GM12878 (cell line): Measurements from ENCODE around the gene DPP4. TPM values are rescaled to one million over a fixed set of nuclear protein-coding genes. Genes with fewer than 3 reads are reported as not detected.

Source experiments
- ATAC-seq: fragments of 200-7000 bp; cut with Tn5 transposase; 3 replicates; pipeline ENCODE4 v1.9.1; 2020; ENCODE audit warnings: mild to moderate bottlenecking, moderate library complexity
- Bru-seq: library from RNA; stranded (reverse); fragments of 400-500 nt; gene quantifications from one replicate; lab custom pipeline; 2021; lab: Mats Ljungman, UMichigan
- BruChase-seq, 2 experiments: library from RNA; stranded (reverse); fragments of 400-500 nt; gene quantifications; one replicate each; lab custom pipeline; 2021; lab: Mats Ljungman, UMichigan
- BruUV-seq: library from RNA; stranded (reverse); fragments of 400-500 nt; replicated peaks from 2 replicates; lab custom pipeline; 2021; lab: Mats Ljungman, UMichigan
- CTCF ChIA-PET: fragments of 300-600 bp; sonication (Branson Sonifier 250); formaldehyde crosslinking; extraction: SDS; loops from one replicate; lab custom pipeline; 2021; ENCODE audit warnings: inconsistent platforms; lab: Yijun Ruan, JAX
- POLR2A ChIA-PET: fragments of 350-600 bp; formaldehyde crosslinking; extraction: SDS; loops from one replicate; lab custom pipeline; 2021; ENCODE audit warnings: inconsistent platforms; lab: Charles Lee
- RAD21 ChIA-PET: fragments of 300-600 bp; sonication (Branson Sonifier 250); formaldehyde crosslinking; loops from one replicate; lab custom pipeline; 2023; ENCODE audit warnings: antibody characterized with exemption; ENCODE audit not compliant: unreplicated experiment; lab: Charles Lee
- SMC1A ChIA-PET: fragments of 300-600 bp; sonication (Branson Sonifier 250); formaldehyde crosslinking; loops from one replicate; lab custom pipeline; 2023; ENCODE audit not compliant: unreplicated experiment, uncharacterized antibody; lab: Charles Lee
- DNase-seq: peaks from one replicate; pipeline ENCODE4 v3.0.0-alpha.2; 2011; ENCODE audit warnings: low read depth, low spot score
- FAIRE-seq: peaks from 3 replicates; lab custom pipeline; 2011; peaks lifted over from hg19 to GRCh38; lab: Jason Lieb, UNC
- H2AFZ ChIP-seq: 2 replicates; pipeline ENCODE4 v1.6.0; 2011; ENCODE audit warnings: low read depth, low read length, control low read depth; ENCODE audit not compliant: control insufficient read depth
- H3K27ac ChIP-seq: 2 replicates; pipeline ENCODE4 v1.5.1; 2011; ENCODE audit warnings: control low read depth; ENCODE audit not compliant: control insufficient read depth, insufficient read depth
- H3K27me3 ChIP-seq, 2 experiments: replicated peaks in 1 of 2; 2 replicates each; pipeline versions ENCODE4 v1.6.0 to v1.6.1; 2011; ENCODE audit warnings: low read length in 1 of 2; ENCODE audit not compliant: control insufficient read depth in 2 of 2, insufficient read depth in 2 of 2
- H3K36me3 ChIP-seq, 2 experiments: 2 replicates each; pipeline ENCODE4 v1.5.1; 2011; ENCODE audit warnings: low read length in 1 of 2; ENCODE audit not compliant: control insufficient read depth in 2 of 2, insufficient read depth in 2 of 2
- H3K4me1 ChIP-seq: 2 replicates; pipeline ENCODE4 v1.6.1; 2011; ENCODE audit warnings: mild to moderate bottlenecking, low read length, moderate library complexity, mixed read lengths; ENCODE audit not compliant: control insufficient read depth, insufficient read depth
- H3K4me2 ChIP-seq: 2 replicates; pipeline ENCODE4 v1.6.0; 2011; ENCODE audit warnings: control low read depth; ENCODE audit not compliant: control insufficient read depth, insufficient read depth
- H3K4me3 ChIP-seq: fragments of 200-600 bp; sonication (generic); 2 replicates; pipeline ENCODE4 v1.5.1; 2016
- H3K79me2 ChIP-seq: 2 replicates; pipeline ENCODE4 v1.6.0; 2011; ENCODE audit warnings: low read length; ENCODE audit not compliant: control insufficient read depth, insufficient read depth
- H3K9ac ChIP-seq: 2 replicates; pipeline ENCODE4 v1.8.0; 2011; ENCODE audit warnings: low read length, control low read depth, mixed read lengths; ENCODE audit not compliant: control insufficient read depth, insufficient read depth
- H3K9me3 ChIP-seq: replicated peaks from 3 replicates; pipeline ENCODE4 v1.5.1; 2011; ENCODE audit warnings: mild to moderate bottlenecking, low read length; ENCODE audit not compliant: control insufficient read depth, insufficient read depth
- H4K20me1 ChIP-seq: 2 replicates; pipeline ENCODE4 v1.6.0; 2011; ENCODE audit not compliant: control insufficient read depth, insufficient read depth
- CHD4 ChIP-seq: fragments of 200-600 bp; sonication (generic); IDR thresholded peaks from 2 replicates; pipeline ENCODE4 v1.6.1; 2016; ENCODE audit warnings: mild to moderate bottlenecking
- ESRRA ChIP-seq: IDR thresholded peaks from 2 replicates; pipeline ENCODE4 v1.6.1; 2012; ENCODE audit warnings: mild to moderate bottlenecking, low read length, improper control_type of control experiment
- GABPA ChIP-seq: IDR thresholded peaks from 2 replicates; pipeline ENCODE4 v1.6.1; 2014; ENCODE audit warnings: antibody characterized with exemption, low read depth, mild to moderate bottlenecking, inconsistent platforms
- MYB ChIP-seq: fragments of 150-350 bp; IDR thresholded peaks from 2 replicates; pipeline ENCODE4 v1.6.1; 2014; ENCODE audit warnings: mild to moderate bottlenecking, low read depth, low read length, borderline replicate concordance
- MYC ChIP-seq: IDR thresholded peaks from 2 replicates; pipeline ENCODE4 v1.6.1; 2011; ENCODE audit warnings: mild to moderate bottlenecking, low read length, moderate library complexity, inconsistent platforms; ENCODE audit not compliant: insufficient read depth, insufficient replicate concordance, insufficient read length, severe bottlenecking
- NFYA ChIP-seq: IDR thresholded peaks from 2 replicates; pipeline ENCODE4 v1.6.1; 2011; ENCODE audit warnings: low read depth, mild to moderate bottlenecking, low read length, improper control_type of control experiment, borderline replicate concordance
- PAX5 ChIP-seq: IDR thresholded peaks from 2 replicates; pipeline ENCODE4 v1.6.1; 2011; ENCODE audit warnings: low read depth, low read length, borderline replicate concordance
- POLR2A ChIP-seq: IDR thresholded peaks from 2 replicates; pipeline ENCODE4 v1.6.1; 2011; ENCODE audit warnings: low read depth, mild to moderate bottlenecking, low read length
- RELB ChIP-seq: fragments of 450-650 bp; IDR thresholded peaks from 2 replicates; pipeline ENCODE4 v1.6.1; 2017; ENCODE audit warnings: low read depth, mild to moderate bottlenecking, moderate library complexity
- ZBTB33 ChIP-seq: fragments of 450-650 bp; IDR thresholded peaks from 2 replicates; pipeline ENCODE4 v1.6.1; 2017; ENCODE audit warnings: mild to moderate bottlenecking
- ZZZ3 ChIP-seq: IDR thresholded peaks from 2 replicates; pipeline ENCODE4 v1.6.1; 2011; ENCODE audit warnings: low read depth; ENCODE audit not compliant: control insufficient read depth, insufficient read length
- WGBS: methylation state at CpG from one replicate; pipeline ENCODE4 v1.1.6; 2016; ENCODE audit warnings: low lambda C conversion rate; ENCODE audit not compliant: insufficient replicate concordance, insufficient coverage; ENCODE audit errors: missing lambda C conversion rate; 5-methylcytosine and 5-hydroxymethylcytosine counted together
- in situ Hi-C: fragments of 300-500 bp; cut with MboI; formaldehyde crosslinking; loops from 9 replicates; pipeline ENCODE4 v1.14.3; 2018; ENCODE audit warnings: mixed read lengths
- intact Hi-C: fragments of 100-400 bp; cut with micrococcal nuclease; formaldehyde crosslinking; loops from one replicate; pipeline ENCODE4 v1.14.2; 2022; ENCODE audit not compliant: unreplicated experiment
- long read RNA-seq, 2 experiments: library from polyadenylated mRNA; unstranded; transcript quantifications; one replicate each; pipeline ENCODE4 v2.0.0, GENCODE V29; 2019 to 2020
- polyA minus RNA-seq, 3 experiments: library from RNA; depleted of rRNA, polyadenylated mRNA; stranded (reverse); fragments of >200 nt; gene quantifications; 2 replicates each; pipeline ENCODE4 v1.2.3, GENCODE V29; 2011
- polyA plus RNA-seq, 11 experiments: library from polyadenylated mRNA; depleted of rRNA in 4 of 11; unstranded in 6 of 11; stranded (reverse) in 5 of 11; fragments of >200 nt; fragmentation: Nextera tagmentation in 4 of 11; fragmentation: Illumina TruSeq in 1 of 11; extraction: Ambion mirVana in 4 of 11; extraction: Trizol in 1 of 11; gene quantifications; 1 replicate in 1 of 11; 2 replicates in 10 of 11; pipeline versions ENCODE4 v1.2.1 to v1.2.3, GENCODE V29; 2011 to 2016; ENCODE audit warnings: inconsistent platforms in 2 of 11, missing spikeins in 2 of 11, low read depth in 1 of 11
- total RNA-seq, 4 experiments: library from RNA; depleted of rRNA in 3 of 4; stranded (reverse); fragments of >200 nt in 3 of 4; fragmentation: Illumina TruSeq in 1 of 4; extraction: Trizol in 1 of 4; gene quantifications; 2 replicates each; pipeline versions ENCODE4 v1.2.1 to v1.2.3, GENCODE V29; 2013 to 2021

Gene DPP4
- total RNA-seq (2013; cell fraction: nucleolus; rRNA removed), result 15.5 and 15.9 TPM in 2 replicates
- 9.3 and 10.1 TPM in 2 replicates for total RNA-seq (2014; rRNA removed)
- total RNA-seq (2014; rRNA removed; fragmentation: Illumina TruSeq; extraction: Trizol), result 10.6 and 11.7 TPM in 2 replicates
- 6.3 and 7.0 TPM in 2 replicates for total RNA-seq (2021)
- 2.5 TPM for polyA plus RNA-seq (2011; ENCODE audit: low read depth)
- 11.0 and 11.9 TPM in 2 replicates for polyA plus RNA-seq (2011; rRNA removed)
- polyA plus RNA-seq (2011; cell fraction: cytosol; rRNA removed), result 6.7 and 8.2 TPM in 2 replicates
- 11.9 and 13.3 TPM in 2 replicates for polyA plus RNA-seq (2011; cell fraction: nucleus; rRNA removed)
- polyA plus RNA-seq (2012), result 2.9 and 5.9 TPM in 2 replicates
- polyA plus RNA-seq (2014; fragmentation: Illumina TruSeq; extraction: Trizol), result 9.3 and 11.8 TPM in 2 replicates
- 1 to 10 TPM; 4.1 to 4.8 TPM for polyA plus RNA-seq (2014; fragmentation: Nextera tagmentation; extraction: Ambion mirVana)
- 5.8 and 7.7 TPM in 2 replicates for polyA plus RNA-seq (2014; rRNA removed)
- 10 to 100 TPM in 1 of 2 experiments, 1 to 10 TPM in 1; 9.9 to 11.4 TPM for polyA plus RNA-seq (2016; fragmentation: Nextera tagmentation; extraction: Ambion mirVana)
- 9.6 and 16.2 TPM in 2 replicates for polyA minus RNA-seq (2011; rRNA and poly(A)+ RNA removed)
- polyA minus RNA-seq (2011; cell fraction: cytosol; rRNA and poly(A)+ RNA removed), result 5.9 and 7.0 TPM in 2 replicates
- 11.6 and 12.8 TPM in 2 replicates for polyA minus RNA-seq (2011; cell fraction: nucleus; rRNA and poly(A)+ RNA removed)
- Bru-seq, nascent RNA, result percentile 71 among the genes with signal in this experiment
- percentile 72 among the genes with signal in this experiment for BruChase-seq, experiment 1, labeled RNA remaining after a 6-hour chase
- percentile 73 among the genes with signal in this experiment for BruChase-seq, experiment 2, labeled RNA remaining after a 2-hour chase
- long read RNA-seq, experiment 1, transcript DPP4-201 (26 exons, 3,904 nt), result major isoform, 7 of 12 reads
- long read RNA-seq, experiment 1, partial matches to known transcripts, result 1 of 12 reads
- long read RNA-seq, experiment 1, other reads (novel, unspliced or antisense), result 4 of 12 reads
- long read RNA-seq, experiment 2, transcript DPP4-201 (26 exons, 3,904 nt), result major isoform, 89 of 154 reads
- long read RNA-seq, experiment 2, partial matches to known transcripts, result 33 of 154 reads
- long read RNA-seq, experiment 2, other reads (novel, unspliced or antisense), result 32 of 154 reads

- WGBS, result 5% methylated on average over 56 of the region's 71 CpGs
- SMC1A ChIA-PET, result interaction anchor here (1.0 to 10.2 kb wide), 9 partner anchors 13 to 62 kb away, joined by 3 to 152 read pairs (median 6); no protein-coding TSS in a partner anchor
- intact Hi-C loops (loop anchor here (2.0 kb wide), 2 partner anchors 15 to 47 kb away; no protein-coding TSS in a partner anchor), in situ Hi-C loops (no loop called here)
- H3K79me2 ChIP-seq, result no peaks in the 10 kb centered on the region
- H3K4me2 ChIP-seq, result peak within 1 kb of the TSS; percentile 99
- POLR2A ChIA-PET, result interaction anchor here (0.8 to 9.8 kb wide), 2 partner anchors 15 to 53 kb away, joined by 4 to 98 read pairs; no protein-coding TSS in a partner anchor
- DNase-seq (no peak), FAIRE-seq (peak; percentile 13), ATAC-seq (peak; percentile 90)
- no peaks in the 10 kb centered on the region; a peak in 1 of 4 replicates for H3K36me3 ChIP-seq
- H3K27me3 ChIP-seq, result no peaks in the 10 kb centered on the region
- H3K27ac ChIP-seq, result peak within 1 kb of the TSS; percentile 28
- CTCF ChIA-PET, result interaction anchor here (0.6 to 3.9 kb wide), 15 partner anchors 10 to 712 kb away, joined by 3 to 26 read pairs (median 4); partner anchors contain the start of gene IFIH1
- BruUV-seq, result no TSS peak
- peak within 1 kb of the TSS; percentile 63 for H3K9ac ChIP-seq
- no peaks in the 10 kb centered on the region for H4K20me1 ChIP-seq
- no peaks in the 10 kb centered on the region; the same call in 2 of the 3 replicates for H3K9me3 ChIP-seq
- H3K4me1 ChIP-seq, result peaks cover 6% of the 10 kb centered on the region; the same call in 1 of the 2 replicates
- RAD21 ChIA-PET, result interaction anchor here (1.1 to 4.9 kb wide), 6 partner anchors 10 to 68 kb away, joined by 3 to 46 read pairs (median 6); no protein-coding TSS in a partner anchor
- H3K4me3 ChIP-seq, result peak within 1 kb of the TSS; percentile 91
- H2AFZ ChIP-seq, result peak within 1 kb of the TSS; percentile 91
- no peak for TF ChIP-seq RELB
- TF ChIP-seq POLR2A, result peak; percentile 75
- TF ChIP-seq MYC, result no peak
- TF ChIP-seq MYB, result no peak
- TF ChIP-seq NFYA, result no peak
- TF ChIP-seq GABPA, result no peak
- TF ChIP-seq CHD4, result no peak
- TF ChIP-seq ZZZ3, result no peak
- TF ChIP-seq ESRRA, result no peak
- no peak for TF ChIP-seq ZBTB33
- peak; percentile 73 for TF ChIP-seq PAX5
These were observed at the start of gene DPP4 for GRCh38 chr2:162073888-162074631. TSS of gene DPP4 (minus strand) at chr2:162074215. CDS start at chr2:162073981, 234 bp downstream.
